Neutrophil (primary cell): ENCODE measurements around the gene CDHR3.

Source experiments
- H3K27ac ChIP-seq: fragments of 200-600 bp; sonication (generic); 2 replicates; pipeline ENCODE4 v1.5.1; 2016; ENCODE audit warnings: mild to moderate bottlenecking, moderate library complexity
- H3K27me3 ChIP-seq: fragments of 200-600 bp; sonication (generic); 2 replicates; pipeline ENCODE4 v1.6.0; 2016; ENCODE audit warnings: mild to moderate bottlenecking
- H3K36me3 ChIP-seq: fragments of 200-600 bp; sonication (generic); 2 replicates; pipeline ENCODE4 v1.5.1; 2017
- H3K4me1 ChIP-seq, 2 experiments: fragments of 200-600 bp in 1 of 2; sonication (generic) in 1 of 2; 1 replicate in 1 of 2; 2 replicates in 1 of 2; pipeline versions ENCODE4 v1.5.1 to v1.6.1; 2013 to 2016; ENCODE audit warnings: low read depth in 1 of 2, low read length in 1 of 2, mild to moderate bottlenecking in 1 of 2, moderate library complexity in 1 of 2; ENCODE audit not compliant: control insufficient read depth in 1 of 2, insufficient read depth in 1 of 2
- H3K4me3 ChIP-seq, 2 experiments: fragments of 200-600 bp in 1 of 2; sonication (generic) in 1 of 2; 1 replicate in 1 of 2; 2 replicates in 1 of 2; pipeline ENCODE4 v1.5.1; 2013 to 2016; ENCODE audit warnings: low read depth in 1 of 2, low read length in 1 of 2, mild to moderate bottlenecking in 1 of 2, moderate library complexity in 1 of 2
- H3K9me3 ChIP-seq: fragments of 200-600 bp; sonication (generic); 2 replicates; pipeline ENCODE4 v1.5.1; 2016
- CTCF ChIP-seq: fragments of 200-600 bp; sonication (generic); IDR thresholded peaks from 2 replicates; pipeline ENCODE4 v1.5.1; 2016; ENCODE audit warnings: antibody characterized with exemption

Gene CDHR3

GRCh38 chr7:106061301-106061979 lies 98.4 kb downstream of the CDHR3 start:
- no peak overlapping the region for H3K27ac ChIP-seq
- H3K4me1 ChIP-seq = peaks cover 8 to 13% of the 10 kb centered on the region in 2 experiments

GRCh38 chr7:106062006-106062405 lies 98.9 kb downstream of the CDHR3 start:
- no peak overlapping the region for H3K4me3 ChIP-seq

More at GRCh38 chr7:106061301-106061979, 98.4 kb downstream of the CDHR3 start:
- H3K4me3 ChIP-seq = no peak overlapping the region
- peaks cover 14% of the 10 kb centered on the region for H3K27me3 ChIP-seq
- H3K9me3 ChIP-seq = no peaks in the 10 kb centered on the region
- H3K36me3 ChIP-seq = no peaks in the 10 kb centered on the region
- no peak for TF ChIP-seq CTCF

GRCh38 chr7:106062521-106062931 lies 99.5 kb downstream of the CDHR3 start:
- Histone ChIP-seq H3K27ac (no peak overlapping the region), H3K36me3 (no peaks in the 10 kb centered on the region), H3K27me3 (peaks cover 7% of the 10 kb centered on the region), H3K9me3 (no peaks in the 10 kb centered on the region), H3K4me1 (peaks cover 8 to 13% of the 10 kb centered on the region in 2 experiments), H3K4me3 (no peak overlapping the region)
- TF ChIP-seq CTCF = no peak

More at GRCh38 chr7:106062006-106062405, 98.9 kb downstream of the CDHR3 start:
- no peaks in the 10 kb centered on the region for H3K36me3 ChIP-seq
- peaks cover 12% of the 10 kb centered on the region for H3K27me3 ChIP-seq
- TF ChIP-seq CTCF = no peak
- no peaks in the 10 kb centered on the region for H3K9me3 ChIP-seq
- H3K27ac ChIP-seq = no peak overlapping the region
- peaks cover 8 to 13% of the 10 kb centered on the region in 2 experiments for H3K4me1 ChIP-seq

GRCh38 chr7:106063024-106063423 lies 100.0 kb downstream of the CDHR3 start:
- Histone ChIP-seq H3K27me3 (peaks cover 2% of the 10 kb centered on the region), H3K4me3 (no peak overlapping the region), H3K36me3 (no peaks in the 10 kb centered on the region), H3K4me1 (peaks cover 8 to 13% of the 10 kb centered on the region in 2 experiments), H3K27ac (no peak overlapping the region), H3K9me3 (no peaks in the 10 kb centered on the region)
- TF ChIP-seq CTCF = no peak

- Histone ChIP-seq H3K36me3 (no peaks in the 10 kb centered on the region), H3K4me3 (no peak overlapping the region), H3K9me3 (no peaks in the 10 kb centered on the region), H3K4me1 (peaks cover 8 to 12% of the 10 kb centered on the region in 2 experiments), H3K27ac (no peak overlapping the region), H3K27me3 (no peaks in the 10 kb centered on the region)
- no peak for TF ChIP-seq CTCF
Observed at GRCh38 chr7:106063692-106064091, 100.6 kb downstream of the CDHR3 start.
